ENCODE measurements around the gene EIF5. TPM values are rescaled to one million over a fixed set of nuclear protein-coding genes. Genes with fewer than 3 reads are reported as not detected.
"Not testable (repeated sequence)": the region's sequence is repeated elsewhere in the genome, so short reads cannot be mapped to it uniquely, and the experiment has no call there.

Gene EIF5
- total RNA-seq, 6 experiments from 2014 or later, result 186 to 357 (median 215) TPM

- no peaks in the 10 kb centered on the region for H3K36me3 ChIP-seq
- intact Hi-C loops (cut with DNase I), result no loop called here
- ATAC-seq (no peak), DNase-seq (no peak)
- WGBS (ENCODE audit: insufficient coverage, low coverage, low lambda C conversion rate, missing lambda C conversion rate), result 83% methylated on average over 6 of the region's 7 CpGs
- no peaks in the 10 kb centered on the region for H3K4me1 ChIP-seq
- no peak overlapping the region for H3K4me3 ChIP-seq
- TF ChIP-seq CTCF (IDR thresholded peaks at IDR 0.05) (no peak), POLR2A (IDR thresholded peaks at IDR 0.05) (no peak)
- no peaks in the 10 kb centered on the region for H3K9me3 ChIP-seq
- no peak overlapping the region for H3K27ac ChIP-seq
- no peaks in the 10 kb centered on the region for H3K27me3 ChIP-seq
Measured at GRCh38 chr14:103353362-103353761, 19.3 kb downstream of the EIF5 start.

- H3K27me3 ChIP-seq, result no peaks in the 10 kb centered on the region
- no peaks in the 10 kb centered on the region for H3K9me3 ChIP-seq
- H3K27ac ChIP-seq, result no peak overlapping the region
- WGBS (ENCODE audit: insufficient coverage, low coverage, low lambda C conversion rate, missing lambda C conversion rate), result 86% methylated on average over 7 of the region's 7 CpGs
- H3K4me3 ChIP-seq, result no peak overlapping the region
- no peaks in the 10 kb centered on the region for H3K4me1 ChIP-seq
- intact Hi-C loops (cut with DNase I), result no loop called here
- ATAC-seq (no peak), DNase-seq (no peak)
- no peaks in the 10 kb centered on the region for H3K36me3 ChIP-seq
- TF ChIP-seq CTCF (IDR thresholded peaks at IDR 0.05) (no peak), POLR2A (IDR thresholded peaks at IDR 0.05) (no peak)
Measured at GRCh38 chr14:103354141-103354540, 20.1 kb downstream of the EIF5 start.

GRCh38 chr14:103356024-103356682 is 22.1 kb downstream of the EIF5 start:
- 46% methylated on average over 9 of the region's 9 CpGs for WGBS (ENCODE audit: insufficient coverage, low coverage, low lambda C conversion rate, missing lambda C conversion rate)
- no peaks in the 10 kb centered on the region for H3K27me3 ChIP-seq
- no peaks in the 10 kb centered on the region for H3K36me3 ChIP-seq
- intact Hi-C loops (cut with DNase I), result no loop called here
- H3K9me3 ChIP-seq, result no peaks in the 10 kb centered on the region
- TF ChIP-seq POLR2A (IDR thresholded peaks at IDR 0.05) (no peak), CTCF (IDR thresholded peaks at IDR 0.05) (no peak)
- no peaks in the 10 kb centered on the region for H3K4me1 ChIP-seq
- no peak overlapping the region for H3K4me3 ChIP-seq
- DNase-seq (no peak), ATAC-seq (peak; percentile 63 to 80 (median 74))
- H3K27ac ChIP-seq, result no peak overlapping the region

- ATAC-seq; H3K27ac ChIP-seq; H3K4me3 ChIP-seq; H3K36me3 ChIP-seq; DNase-seq; H3K4me1 ChIP-seq; H3K9me3 ChIP-seq; intact Hi-C loops (cut with DNase I); H3K27me3 ChIP-seq: not testable (repeated sequence)
- WGBS (ENCODE audit: insufficient coverage, low coverage, low lambda C conversion rate, missing lambda C conversion rate), result 91% methylated on average over 8 of the region's 10 CpGs
Measured at GRCh38 chr14:103357552-103357951, 23.5 kb downstream of the EIF5 start.

- TF ChIP-seq CTCF (IDR thresholded peaks at IDR 0.05) (no peak), POLR2A (IDR thresholded peaks at IDR 0.05) (no peak)
- no peaks in the 10 kb centered on the region for H3K9me3 ChIP-seq
- no peaks in the 10 kb centered on the region for H3K4me1 ChIP-seq
- no peak for ATAC-seq
- H3K36me3 ChIP-seq, result no peaks in the 10 kb centered on the region
- WGBS (ENCODE audit: insufficient coverage, low coverage, low lambda C conversion rate, missing lambda C conversion rate), result 80% methylated on average over 6 of the region's 7 CpGs
- intact Hi-C loops (cut with DNase I), result no loop called here
- H3K4me3 ChIP-seq, result no peak overlapping the region
- no peaks in the 10 kb centered on the region for H3K27me3 ChIP-seq
- DNase-seq, result no peak
- no peak overlapping the region for H3K27ac ChIP-seq
Measured at GRCh38 chr14:103360548-103360947, 26.5 kb downstream of the EIF5 start.

All from right lobe of liver (tissue), 6 donors.